NB4 (cell line): ENCODE results near the gene PLXDC2.

Experiments used
- POLR2A ChIP-seq: IDR thresholded peaks from 2 replicates; pipeline ENCODE4 v1.6.1; 2011; ENCODE audit warnings: mild to moderate bottlenecking; ENCODE audit not compliant: insufficient read length; ENCODE audit errors: extremely low read depth
- TF ChIP-seq, protein P1 (sequence below): IDR thresholded peaks from one replicate; pipeline ENCODE4 v1.5.1; 2012; ENCODE audit warnings: low read depth, low read length
- TF ChIP-seq, protein P2 (sequence below): IDR thresholded peaks from 2 replicates; pipeline ENCODE4 v1.6.1; 2011; ENCODE audit warnings: low read depth, low read length

DNA sequence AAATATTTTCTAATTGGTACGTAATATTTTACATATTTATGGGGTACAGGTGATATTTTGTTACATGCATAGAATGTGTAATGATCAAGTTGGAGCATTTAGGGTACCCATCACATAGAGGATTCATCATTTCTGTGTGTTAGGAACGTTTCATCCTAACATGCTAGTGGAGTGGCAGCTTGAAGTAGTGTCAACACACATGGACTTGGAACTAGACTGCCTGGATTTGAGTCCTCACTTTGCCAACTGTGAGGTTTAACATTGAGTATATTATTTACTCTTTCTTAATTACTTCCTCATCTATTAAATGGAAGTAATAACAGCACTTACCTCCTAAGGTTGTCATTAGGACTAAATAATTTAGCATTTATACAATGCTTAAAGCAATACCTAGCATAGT lies 241.9 kb downstream of the PLXDC2 start:
- TF ChIP-seq, protein P1, sequence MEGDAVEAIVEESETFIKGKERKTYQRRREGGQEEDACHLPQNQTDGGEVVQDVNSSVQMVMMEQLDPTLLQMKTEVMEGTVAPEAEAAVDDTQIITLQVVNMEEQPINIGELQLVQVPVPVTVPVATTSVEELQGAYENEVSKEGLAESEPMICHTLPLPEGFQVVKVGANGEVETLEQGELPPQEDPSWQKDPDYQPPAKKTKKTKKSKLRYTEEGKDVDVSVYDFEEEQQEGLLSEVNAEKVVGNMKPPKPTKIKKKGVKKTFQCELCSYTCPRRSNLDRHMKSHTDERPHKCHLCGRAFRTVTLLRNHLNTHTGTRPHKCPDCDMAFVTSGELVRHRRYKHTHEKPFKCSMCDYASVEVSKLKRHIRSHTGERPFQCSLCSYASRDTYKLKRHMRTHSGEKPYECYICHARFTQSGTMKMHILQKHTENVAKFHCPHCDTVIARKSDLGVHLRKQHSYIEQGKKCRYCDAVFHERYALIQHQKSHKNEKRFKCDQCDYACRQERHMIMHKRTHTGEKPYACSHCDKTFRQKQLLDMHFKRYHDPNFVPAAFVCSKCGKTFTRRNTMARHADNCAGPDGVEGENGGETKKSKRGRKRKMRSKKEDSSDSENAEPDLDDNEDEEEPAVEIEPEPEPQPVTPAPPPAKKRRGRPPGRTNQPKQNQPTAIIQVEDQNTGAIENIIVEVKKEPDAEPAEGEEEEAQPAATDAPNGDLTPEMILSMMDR, result no peak
- no peak for TF ChIP-seq POLR2A
- TF ChIP-seq, protein P2, sequence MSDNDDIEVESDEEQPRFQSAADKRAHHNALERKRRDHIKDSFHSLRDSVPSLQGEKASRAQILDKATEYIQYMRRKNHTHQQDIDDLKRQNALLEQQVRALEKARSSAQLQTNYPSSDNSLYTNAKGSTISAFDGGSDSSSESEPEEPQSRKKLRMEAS, result no peak
